HepG2 (cell line): ENCODE results near the gene HINT2. TPM values are rescaled to one million over a fixed set of nuclear protein-coding genes. Genes with fewer than 3 reads are reported as not detected.
A peak's percentile ranks its signal among the peaks of the same experiment; 100 is the strongest.

Source experiments
- ATAC-seq: fragments of 200-7000 bp; cut with Tn5 transposase; 3 replicates; pipeline ENCODE4 v1.9.1; 2020; ENCODE audit warnings: mild to moderate bottlenecking, moderate library complexity
- BruUV-seq: library from RNA; stranded (reverse); fragments of 400-500 nt; replicated peaks from 2 replicates; lab custom pipeline; 2021; lab: Mats Ljungman, UMichigan
- CTCF ChIA-PET: fragments of 300-600 bp; formaldehyde crosslinking; extraction: SDS; loops from one replicate; lab custom pipeline; 2021; ENCODE audit warnings: low total read pairs, inconsistent platforms, low intra/inter-chr PET ratio; lab: Yijun Ruan, JAX
- POLR2A ChIA-PET: fragments of 350-600 bp; sonication (Branson Sonifier 250); formaldehyde crosslinking; loops from one replicate; lab custom pipeline; 2020; ENCODE audit warnings: antibody characterized with exemption, inconsistent platforms; lab: Yijun Ruan, JAX
- DNase-seq: peaks from one replicate; pipeline ENCODE4 v3.0.0-alpha.2; 2015; ENCODE audit warnings: low spot score
- FAIRE-seq: peaks from 3 replicates; lab custom pipeline; 2011; peaks lifted over from hg19 to GRCh38; lab: Jason Lieb, UNC
- H2AFZ ChIP-seq: one replicate; pipeline ENCODE4 v1.6.1; 2011; ENCODE audit warnings: low read length, inconsistent platforms
- H3K27ac ChIP-seq: fragments of 300-600 bp; 3 replicates; pipeline ENCODE4 v1.8.0; 2011; ENCODE audit warnings: mixed run types, mild to moderate bottlenecking, mixed read lengths, low read length, inconsistent platforms; ENCODE audit not compliant: insufficient read depth; ENCODE audit errors: extremely low read length
- H3K27me3 ChIP-seq, 2 experiments: fragments of 200-600 bp in 1 of 2; 2 replicates in 1 of 2; 3 replicates in 1 of 2; pipeline versions ENCODE4 v1.6.0 to v1.8.0; 2011; ENCODE audit warnings: low read length in 2 of 2, mild to moderate bottlenecking in 2 of 2, moderate library complexity in 2 of 2, inconsistent platforms in 1 of 2; ENCODE audit not compliant: insufficient read depth in 2 of 2, control insufficient read depth in 1 of 2
- H3K36me3 ChIP-seq, 2 experiments: fragments of 200-600 bp in 1 of 2; replicated peaks in 1 of 2; 2 replicates in 1 of 2; 3 replicates in 1 of 2; pipeline versions ENCODE4 v1.5.1 to v1.8.0; 2011; ENCODE audit warnings: low read length in 2 of 2, inconsistent platforms in 1 of 2; ENCODE audit not compliant: insufficient read depth in 2 of 2, control insufficient read depth in 1 of 2
- H3K4me1 ChIP-seq: 2 replicates; pipeline ENCODE4 v1.5.1; 2012; ENCODE audit warnings: low read length, inconsistent platforms; ENCODE audit not compliant: insufficient read depth
- H3K4me2 ChIP-seq: 2 replicates; pipeline ENCODE4 v1.6.0; 2011; ENCODE audit warnings: low read depth, low read length, inconsistent platforms
- H3K4me3 ChIP-seq, 3 experiments: fragments of 200-600 bp in 1 of 3; sonication (generic), shearing (Covaris generic) in 1 of 3; replicated peaks in 1 of 3; 2 replicates each; pipeline ENCODE4 v1.5.1; 2011 to 2016; ENCODE audit warnings: low read length in 3 of 3, inconsistent platforms in 2 of 3, low read depth in 2 of 3, mild to moderate bottlenecking in 2 of 3, control low read depth in 1 of 3, mixed read lengths in 1 of 3; ENCODE audit not compliant: insufficient read depth in 1 of 3
- H3K79me2 ChIP-seq: one replicate; pipeline ENCODE4 v1.6.1; 2011; ENCODE audit warnings: low read length, inconsistent platforms; ENCODE audit not compliant: insufficient read depth
- H3K9ac ChIP-seq: 2 replicates; pipeline ENCODE4 v1.6.0; 2011; ENCODE audit warnings: mild to moderate bottlenecking, low read depth, low read length, inconsistent platforms; ENCODE audit not compliant: insufficient read depth
- H3K9me3 ChIP-seq: 2 replicates; pipeline ENCODE4 v1.5.1; 2012; ENCODE audit warnings: mild to moderate bottlenecking, low read length
- H4K20me1 ChIP-seq: 2 replicates; pipeline ENCODE4 v1.6.0; 2011; ENCODE audit warnings: inconsistent platforms, mild to moderate bottlenecking, low read length, moderate library complexity; ENCODE audit not compliant: insufficient read depth
- MATR3 ChIP-seq: sonication (generic); formaldehyde crosslinking; IDR thresholded peaks from 2 replicates; pipeline ENCODE4 v1.4.0; 2020; ENCODE audit warnings: missing genetic modification reagents
- POLR2A ChIP-seq, 2 experiments: IDR thresholded peaks; 2 replicates each; pipeline ENCODE4 v1.6.1; 2011; ENCODE audit warnings: low read depth in 2 of 2, low read length in 2 of 2, mild to moderate bottlenecking in 1 of 2, moderate library complexity in 1 of 2; ENCODE audit not compliant: insufficient read depth in 1 of 2
- RARA ChIP-seq: IDR thresholded peaks from 2 replicates; pipeline ENCODE4 v1.6.1; 2016; ENCODE audit warnings: missing genetic modification reagents, missing compliant biosample characterization
- ZNF644 ChIP-seq: IDR thresholded peaks from 2 replicates; pipeline ENCODE4 v1.6.1; 2016; ENCODE audit warnings: low read depth
- ZNF687 ChIP-seq: sonication (generic); formaldehyde crosslinking; IDR thresholded peaks from 2 replicates; pipeline ENCODE4 v1.5.1; 2020; ENCODE audit warnings: mild to moderate bottlenecking, missing genetic modification reagents, moderate library complexity
- ZNF773 ChIP-seq: sonication (generic); formaldehyde crosslinking; IDR thresholded peaks from 2 replicates; pipeline ENCODE4 v1.4.0; 2020; ENCODE audit warnings: missing genetic modification reagents, borderline replicate concordance
- WGBS: methylation state at CpG from one replicate; pipeline ENCODE4 v1.1.6; 2017; ENCODE audit warnings: low lambda C conversion rate; 5-methylcytosine and 5-hydroxymethylcytosine counted together
- in situ Hi-C: cut with HindIII; loops from 2 replicates; pipeline ENCODE4 v1.10.0; 2017; ENCODE audit warnings: low pct_unique_long_range_greater_than_20kb; ENCODE audit not compliant: extremely low pct_ligation_motif_present
- intact Hi-C: fragments of 100-400 bp; cut with micrococcal nuclease; formaldehyde crosslinking; loops from one replicate; pipeline ENCODE4 v1.10.0; 2022; ENCODE audit not compliant: unreplicated experiment
- polyA plus RNA-seq, 8 experiments: library from polyadenylated mRNA; depleted of rRNA in 3 of 8; stranded (reverse) in 7 of 8; unstranded in 1 of 8; fragments of >200 nt; fragmentation: Illumina TruSeq in 4 of 8; extraction: Trizol in 4 of 8; gene quantifications; 2 replicates each; pipeline versions ENCODE4 v1.2.1 to v1.2.3, GENCODE V29; 2011 to 2016; ENCODE audit warnings: low read depth in 4 of 8, missing spikeins in 1 of 8, mixed read lengths in 1 of 8; ENCODE audit not compliant: insufficient read depth in 1 of 8
- total RNA-seq, 5 experiments: library from RNA; depleted of rRNA; stranded (reverse); fragments of >200 nt; fragmentation: Illumina TruSeq; extraction: Trizol; gene quantifications; 2 replicates each; pipeline ENCODE4 v1.2.3, GENCODE V29; 2016; ENCODE audit warnings: low read depth in 1 of 5

The HINT2 gene
- total and polyA plus RNA-seq, 2 of the 13 experiments (the other 11 are each of a cell fraction or from before 2014, with no cell fraction given): 37.9 to 56.2 TPM

- TF ChIP-seq ZNF687 (CRISPR knock-in tag) (no peak), ZNF644 (CRISPR knock-in tag) (no peak), MATR3 (no peak), ZNF773 (CRISPR knock-in tag) (no peak)
These were observed 3.5 kb upstream of the HINT2 start (continued) for GRCh38 chr9:35818341-35818740.

- in situ Hi-C loops: no loop called here
- whole genome bisulfite sequencing: 100% methylated on average over 1 of the region's 1 CpG
These were observed 1.9 kb upstream of the HINT2 start for GRCh38 chr9:35816708-35817107.

More at GRCh38 chr9:35816708-35817107, 1.9 kb upstream of the HINT2 start:
- Histone ChIP-seq H2AFZ (no peak overlapping the region), H3K79me2 (peaks cover 5% of the 10 kb centered on the region), H3K4me3 (no peak overlapping the region), H3K9ac (no peak overlapping the region), H3K36me3 (no peaks in the 10 kb centered on the region), H4K20me1 (no peaks in the 10 kb centered on the region), H3K9me3 (no peaks in the 10 kb centered on the region)
- intact Hi-C loops: no loop called here
- POLR2A ChIA-PET: no interaction called here
- no TSS peak for BruUV-seq
- no peak for ATAC-seq
- DNase-seq: peak; percentile 50
- no peak for TF ChIP-seq RARA
- 0 out of 4 replicates have a peak, but pooled peaks of 1 of the 2 experiments have one; percentile 11 for TF ChIP-seq POLR2A (IDR thresholded peaks at IDR 0.05; ENCODE audit: insufficient read depth in 1 of 2, low read depth in 2 of 2, low read length in 2 of 2)
- TF ChIP-seq, all 625 proteins: peak for 1
- H3K4me1 ChIP-seq: peaks cover 38% of the 10 kb centered on the region
- peak overlapping the region; percentile 34; the same call in 1 of the 2 replicates for H3K4me2 ChIP-seq
- CTCF ChIA-PET: no interaction called here
- H3K27me3 ChIP-seq: no peaks in the 10 kb centered on the region
- no peak overlapping the region for H3K27ac ChIP-seq
- no peak for FAIRE-seq
